ENCODE results near the gene NRXN3. TPM values are rescaled to one million over a fixed set of nuclear protein-coding genes. Genes with fewer than 3 reads are reported as not detected.

The NRXN3 gene
- total and polyA plus RNA-seq, 2 experiments from 2014 or later = 5.7 to 7.1 TPM

DNA sequence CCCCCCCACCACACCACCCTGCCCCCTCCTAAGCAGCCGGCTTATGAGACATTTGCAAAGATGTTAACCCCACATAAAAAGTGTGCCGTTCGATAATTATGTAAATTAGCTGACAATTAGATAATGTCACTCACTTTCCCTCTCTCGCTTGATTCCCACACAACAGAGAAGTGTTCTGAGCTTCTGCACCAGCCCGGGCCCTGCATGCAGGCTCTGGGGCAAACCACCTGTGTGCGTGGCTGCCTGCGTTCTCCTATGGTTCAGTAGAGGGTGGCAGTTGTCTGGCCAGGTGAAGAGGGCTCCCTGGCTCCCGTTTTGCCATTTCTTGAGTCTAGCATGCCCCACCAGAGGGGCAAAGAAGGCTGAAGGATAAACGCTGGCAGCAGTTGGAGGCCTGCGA, 68.0 kb downstream of the NRXN3 start:
- DNase-seq (ENCODE audit: low spot score) = no peak
- Histone ChIP-seq H2AFZ (no peak overlapping the region), H3K36me3 (replicated peaks; ENCODE audit: insufficient read depth, low read depth) (no peaks in the 10 kb centered on the region), H3K27me3 (no peaks in the 10 kb centered on the region), H3K4me2 (no peak overlapping the region), H3K4me1 (ENCODE audit: insufficient read depth) (no peaks in the 10 kb centered on the region), H3K4me3 (no peak overlapping the region), H4K20me1 (ENCODE audit: insufficient read depth, poor library complexity, severe bottlenecking) (no peaks in the 10 kb centered on the region), H3K9me2 (replicated peaks; ENCODE audit: insufficient read depth) (no peaks in the 10 kb centered on the region), H3K9me3 (ENCODE audit: low read depth) (no peaks in the 10 kb centered on the region), H3K27ac (no peak overlapping the region), H3K79me2 (no peaks in the 10 kb centered on the region)
- 89% methylated on average over 10 of the region's 10 CpGs for WGBS (ENCODE audit: low lambda C conversion rate, missing lambda C conversion rate)
- TF ChIP-seq EZH2 (IDR thresholded peaks at IDR 0.05; ENCODE audit: borderline replicate concordance) = no peak
- TF ChIP-seq CTCF (IDR thresholded peaks at IDR 0.05; ENCODE audit: poor library complexity) = no peak
- TF ChIP-seq EZH2phosphoT487 (IDR thresholded peaks at IDR 0.05; ENCODE audit: low read depth, severe bottlenecking, unreplicated experiment) = no peak

GRCh38 chr14:78240567-78240966, 70.4 kb downstream of the NRXN3 start:
- no peaks in the 10 kb centered on the region for H4K20me1 ChIP-seq (ENCODE audit: insufficient read depth, poor library complexity, severe bottlenecking)
- WGBS (ENCODE audit: low lambda C conversion rate, missing lambda C conversion rate) = 51% methylated on average over 3 of the region's 3 CpGs
- no peaks in the 10 kb centered on the region for H3K9me2 ChIP-seq (replicated peaks; ENCODE audit: insufficient read depth)
- no peak overlapping the region for H2AFZ ChIP-seq
- H3K27me3 ChIP-seq = no peaks in the 10 kb centered on the region
- H3K4me2 ChIP-seq = no peak overlapping the region
- no peaks in the 10 kb centered on the region for H3K79me2 ChIP-seq
- H3K4me3 ChIP-seq = no peak overlapping the region
- H3K36me3 ChIP-seq (replicated peaks; ENCODE audit: insufficient read depth, low read depth) = no peaks in the 10 kb centered on the region
- H3K4me1 ChIP-seq (ENCODE audit: insufficient read depth) = no peaks in the 10 kb centered on the region
- no peak for TF ChIP-seq EZH2 (IDR thresholded peaks at IDR 0.05; ENCODE audit: borderline replicate concordance)
- TF ChIP-seq EZH2phosphoT487 (IDR thresholded peaks at IDR 0.05; ENCODE audit: low read depth, severe bottlenecking, unreplicated experiment) = no peak
- TF ChIP-seq CTCF (IDR thresholded peaks at IDR 0.05; ENCODE audit: poor library complexity) = no peak
- no peak overlapping the region for H3K27ac ChIP-seq
- DNase-seq (ENCODE audit: low spot score) = no peak
- H3K9me3 ChIP-seq (ENCODE audit: low read depth) = no peaks in the 10 kb centered on the region

DNA sequence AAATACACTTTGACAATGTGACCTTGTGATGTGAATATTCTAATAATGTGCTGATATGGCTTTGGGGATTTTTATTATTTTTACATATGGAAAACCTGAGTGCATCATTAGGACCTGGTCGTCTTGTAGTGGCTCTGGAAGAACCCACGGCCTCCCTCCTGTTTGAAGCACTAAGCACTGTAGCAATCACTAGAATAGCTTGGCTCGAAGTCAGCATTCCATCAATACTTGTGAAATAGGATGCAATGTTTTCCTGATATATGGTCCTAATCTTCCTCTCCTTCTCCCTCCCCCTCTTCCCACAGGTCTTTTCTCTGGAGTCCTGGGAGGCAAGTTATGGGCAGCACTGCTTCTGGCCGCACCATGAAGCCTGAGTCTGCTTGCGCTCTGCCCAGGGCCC, 71.9 kb downstream of the NRXN3 start:
- Histone ChIP-seq H3K27ac (no peak overlapping the region), H3K27me3 (no peaks in the 10 kb centered on the region), H2AFZ (no peak overlapping the region), H3K36me3 (replicated peaks; ENCODE audit: insufficient read depth, low read depth) (no peaks in the 10 kb centered on the region), H3K4me1 (ENCODE audit: insufficient read depth) (no peaks in the 10 kb centered on the region), H3K4me3 (no peak overlapping the region), H3K9me2 (replicated peaks; ENCODE audit: insufficient read depth) (no peaks in the 10 kb centered on the region), H3K79me2 (no peaks in the 10 kb centered on the region), H3K9me3 (ENCODE audit: low read depth) (no peaks in the 10 kb centered on the region), H4K20me1 (ENCODE audit: insufficient read depth, poor library complexity, severe bottlenecking) (no peaks in the 10 kb centered on the region), H3K4me2 (no peak overlapping the region)
- 64% methylated on average over 5 of the region's 5 CpGs for WGBS (ENCODE audit: low lambda C conversion rate, missing lambda C conversion rate)
- DNase-seq (ENCODE audit: low spot score) = no peak
- no peak for TF ChIP-seq EZH2phosphoT487 (IDR thresholded peaks at IDR 0.05; ENCODE audit: low read depth, severe bottlenecking, unreplicated experiment)
- no peak for TF ChIP-seq CTCF (IDR thresholded peaks at IDR 0.05; ENCODE audit: poor library complexity)
- TF ChIP-seq EZH2 (IDR thresholded peaks at IDR 0.05; ENCODE audit: borderline replicate concordance) = no peak

GRCh38 chr14:78243187-78243586, 73.0 kb downstream of the NRXN3 start:
- no peak overlapping the region for H2AFZ ChIP-seq
- no peaks in the 10 kb centered on the region for H3K9me3 ChIP-seq (ENCODE audit: low read depth)
- TF ChIP-seq CTCF (IDR thresholded peaks at IDR 0.05; ENCODE audit: poor library complexity) (no peak), EZH2phosphoT487 (IDR thresholded peaks at IDR 0.05; ENCODE audit: low read depth, severe bottlenecking, unreplicated experiment) (no peak), EZH2 (IDR thresholded peaks at IDR 0.05; ENCODE audit: borderline replicate concordance) (no peak)
- H3K4me2 ChIP-seq = no peak overlapping the region
- no peaks in the 10 kb centered on the region for H3K9me2 ChIP-seq (replicated peaks; ENCODE audit: insufficient read depth)
- H3K27ac ChIP-seq = no peak overlapping the region
- H3K36me3 ChIP-seq (replicated peaks; ENCODE audit: insufficient read depth, low read depth) = no peaks in the 10 kb centered on the region
- H3K4me1 ChIP-seq (ENCODE audit: insufficient read depth) = no peaks in the 10 kb centered on the region
- no peak for DNase-seq (ENCODE audit: low spot score)
- no peaks in the 10 kb centered on the region for H4K20me1 ChIP-seq (ENCODE audit: insufficient read depth, poor library complexity, severe bottlenecking)
- no peaks in the 10 kb centered on the region for H3K79me2 ChIP-seq
- no peak overlapping the region for H3K4me3 ChIP-seq
- WGBS (ENCODE audit: low lambda C conversion rate, missing lambda C conversion rate) = 95% methylated on average over 20 of the region's 20 CpGs
- H3K27me3 ChIP-seq = no peaks in the 10 kb centered on the region
